GM23338 (cell line): Measurements from ENCODE around the gene SLC4A3. TPM values are rescaled to one million over a fixed set of nuclear protein-coding genes. Genes with fewer than 3 reads are reported as not detected.

Source experiments
- ATAC-seq: fragments of 200-7000 bp; cut with Tn5 transposase; 3 replicates; pipeline ENCODE4 v1.9.1; 2020
- DNase-seq: peaks from one replicate; pipeline ENCODE4 v3.0.0-alpha.2; 2015; ENCODE audit warnings: low spot score
- H2AFZ ChIP-seq: fragments of 200-600 bp; sonication (generic); 2 replicates; pipeline ENCODE4 v1.8.0; 2016; ENCODE audit warnings: antibody characterized with exemption, mild to moderate bottlenecking, moderate library complexity
- H3F3A ChIP-seq: fragments of 200-600 bp; sonication (generic); replicated peaks from 2 replicates; pipeline ENCODE4 v1.8.0; 2017; ENCODE audit warnings: antibody characterized with exemption, mixed run types, low read depth
- H3K27ac ChIP-seq: fragments of 200-600 bp; sonication (generic); 2 replicates; pipeline ENCODE4 v1.6.1; 2016; ENCODE audit warnings: low read depth
- H3K27me3 ChIP-seq: fragments of 200-600 bp; sonication (generic); 2 replicates; pipeline ENCODE4 v1.8.0; 2016; ENCODE audit warnings: mild to moderate bottlenecking, mixed run types, moderate library complexity; ENCODE audit not compliant: insufficient read depth
- H3K36me3 ChIP-seq: fragments of 200-600 bp; sonication (generic); 2 replicates; pipeline ENCODE4 v1.8.0; 2016; ENCODE audit warnings: mild to moderate bottlenecking; ENCODE audit not compliant: insufficient read depth
- H3K4me1 ChIP-seq: fragments of 200-600 bp; sonication (generic); 2 replicates; pipeline ENCODE4 v1.8.0; 2016; ENCODE audit warnings: mild to moderate bottlenecking, moderate library complexity; ENCODE audit not compliant: insufficient read depth
- H3K4me2 ChIP-seq: fragments of 200-600 bp; sonication (generic); 2 replicates; pipeline ENCODE4 v1.7.1; 2017; ENCODE audit warnings: mixed run types
- H3K4me3 ChIP-seq: fragments of 200-600 bp; sonication (generic); 2 replicates; pipeline ENCODE4 v1.6.1; 2016; ENCODE audit warnings: mixed run types
- H3K79me2 ChIP-seq: fragments of 200-600 bp; sonication (generic); replicated peaks from 2 replicates; pipeline ENCODE4 v1.8.0; 2017; ENCODE audit warnings: mild to moderate bottlenecking; ENCODE audit not compliant: insufficient read depth
- H3K9me2 ChIP-seq: fragments of 200-600 bp; sonication (generic); 2 replicates; pipeline ENCODE4 v1.8.0; 2017; ENCODE audit not compliant: insufficient read depth
- H4K20me1 ChIP-seq: fragments of 200-600 bp; sonication (generic); replicated peaks from 2 replicates; pipeline ENCODE4 v1.8.0; 2017; ENCODE audit warnings: mild to moderate bottlenecking; ENCODE audit not compliant: insufficient read depth
- H3K27ac Mint-ChIP-seq: 2 replicates; pipeline ENCODE4 v1.8.0; 2020; ENCODE audit warnings: inconsistent platforms, mild to moderate bottlenecking, moderate library complexity, mixed read lengths
- H3K27me3 Mint-ChIP-seq: 3 replicates; pipeline ENCODE4 v1.8.0; 2022; ENCODE audit warnings: low read depth, mild to moderate bottlenecking, moderate library complexity, mixed read lengths, inconsistent platforms; ENCODE audit not compliant: insufficient read depth, poor library complexity
- H3K36me3 Mint-ChIP-seq: 3 replicates; pipeline ENCODE4 v1.8.0; 2021; ENCODE audit warnings: low read depth, mild to moderate bottlenecking, inconsistent platforms, moderate library complexity, mixed read lengths
- H3K4me1 Mint-ChIP-seq: 3 replicates; pipeline ENCODE4 v1.8.0; 2020; ENCODE audit warnings: mild to moderate bottlenecking, inconsistent platforms, mixed read lengths
- H3K4me3 Mint-ChIP-seq: 3 replicates; pipeline ENCODE4 v1.8.0; 2021; ENCODE audit warnings: moderate library complexity, mild to moderate bottlenecking, inconsistent platforms, mixed read lengths
- H3K9me3 Mint-ChIP-seq: 3 replicates; pipeline ENCODE4 v1.8.0; 2020; ENCODE audit warnings: moderate library complexity, mild to moderate bottlenecking, inconsistent platforms, mixed read lengths
- EZH2 ChIP-seq: fragments of 200-600 bp; sonication (generic); IDR thresholded peaks from one replicate; pipeline ENCODE4 v1.8.0; 2017; ENCODE audit warnings: antibody characterized with exemption, mild to moderate bottlenecking, low read depth; ENCODE audit not compliant: unreplicated experiment
- EZH2phosphoT487 ChIP-seq: fragments of 200-600 bp; sonication (generic); IDR thresholded peaks from one replicate; pipeline ENCODE4 v1.8.1; 2018; ENCODE audit warnings: antibody characterized with exemption; ENCODE audit not compliant: unreplicated experiment
- JUNB ChIP-seq: IDR thresholded peaks from one replicate; pipeline ENCODE4 v1.6.1; 2016; ENCODE audit warnings: antibody characterized with exemption; ENCODE audit not compliant: unreplicated experiment
- NANOG ChIP-seq: IDR thresholded peaks from 2 replicates; pipeline ENCODE4 v1.6.1; 2016; ENCODE audit warnings: antibody characterized with exemption, borderline replicate concordance
- POLR2AphosphoS5 ChIP-seq: IDR thresholded peaks from 2 replicates; pipeline ENCODE4 v1.6.1; 2016; ENCODE audit warnings: antibody characterized with exemption, low read depth
- STAT1 ChIP-seq: IDR thresholded peaks from one replicate; pipeline ENCODE4 v1.6.1; 2016; ENCODE audit warnings: antibody characterized with exemption; ENCODE audit not compliant: unreplicated experiment
- ZNF114 ChIP-seq: fragments of 250-450 bp; sonication (Bioruptor Pico); IDR thresholded peaks from 2 replicates; pipeline ENCODE4 v1.5.0; 2020; ENCODE audit warnings: mild to moderate bottlenecking, moderate library complexity
- ZNF331 ChIP-seq: fragments of 250-450 bp; sonication (Bioruptor Pico); IDR thresholded peaks from 2 replicates; pipeline ENCODE4 v1.5.0; 2020; ENCODE audit warnings: low read depth, mild to moderate bottlenecking, moderate library complexity
- polyA plus RNA-seq: library from polyadenylated mRNA; unstranded; fragments of >200 nt; fragmentation: Nextera tagmentation; extraction: Ambion mirVana; gene quantifications from 2 replicates; pipeline ENCODE4 v1.2.1, GENCODE V29; 2016
- total RNA-seq: library from RNA; depleted of rRNA; stranded (reverse); fragments of >200 nt; shearing (Covaris generic); gene quantifications from 2 replicates; pipeline ENCODE4 v1.2.3, GENCODE V29; 2014
- TF ChIP-seq, protein P1 (sequence below), 2 experiments: fragments of 200-600 bp in 1 of 2; sonication (generic) in 1 of 2; conservative IDR thresholded peaks; 2 replicates each; pipeline versions ENCODE4 v1.5.1 to v1.6.1; 2016 to 2017; ENCODE audit warnings: antibody characterized with exemption in 2 of 2, low read depth in 2 of 2, mild to moderate bottlenecking in 2 of 2, moderate library complexity in 1 of 2
- TF ChIP-seq, protein P2 (sequence below): IDR thresholded peaks from 2 replicates; pipeline ENCODE4 v1.6.1; 2016; ENCODE audit warnings: antibody characterized with exemption
- TF ChIP-seq, protein P3 (sequence below): fragments of 250-450 bp; sonication (Bioruptor Pico); IDR thresholded peaks from 2 replicates; pipeline ENCODE4 v1.5.0; 2020; ENCODE audit warnings: mild to moderate bottlenecking, moderate library complexity

The SLC4A3 gene
- total and polyA plus RNA-seq, 2 experiments from 2014 or later = 3.6 to 6.8 TPM

DNA sequence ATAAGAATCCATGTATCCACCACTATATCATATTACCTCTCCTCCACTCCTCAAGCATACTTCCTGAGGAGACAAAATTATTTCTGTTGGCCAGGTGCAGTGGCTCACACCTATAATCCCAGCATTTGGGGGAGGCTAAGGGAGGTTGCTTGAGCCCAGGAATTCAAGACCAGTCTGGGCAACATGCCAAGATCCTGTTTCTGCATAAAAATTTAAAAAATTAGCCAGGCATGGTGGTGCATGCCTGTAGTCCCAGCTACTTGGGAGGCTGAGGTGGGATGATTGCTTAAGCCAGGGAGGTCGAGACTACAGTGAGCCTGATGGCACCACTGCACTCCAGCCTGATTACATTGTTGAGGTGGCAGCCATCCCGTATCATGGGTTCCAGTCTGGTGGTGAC, 46.1 kb upstream of the SLC4A3 start (continued):
- TF ChIP-seq, protein P1, sequence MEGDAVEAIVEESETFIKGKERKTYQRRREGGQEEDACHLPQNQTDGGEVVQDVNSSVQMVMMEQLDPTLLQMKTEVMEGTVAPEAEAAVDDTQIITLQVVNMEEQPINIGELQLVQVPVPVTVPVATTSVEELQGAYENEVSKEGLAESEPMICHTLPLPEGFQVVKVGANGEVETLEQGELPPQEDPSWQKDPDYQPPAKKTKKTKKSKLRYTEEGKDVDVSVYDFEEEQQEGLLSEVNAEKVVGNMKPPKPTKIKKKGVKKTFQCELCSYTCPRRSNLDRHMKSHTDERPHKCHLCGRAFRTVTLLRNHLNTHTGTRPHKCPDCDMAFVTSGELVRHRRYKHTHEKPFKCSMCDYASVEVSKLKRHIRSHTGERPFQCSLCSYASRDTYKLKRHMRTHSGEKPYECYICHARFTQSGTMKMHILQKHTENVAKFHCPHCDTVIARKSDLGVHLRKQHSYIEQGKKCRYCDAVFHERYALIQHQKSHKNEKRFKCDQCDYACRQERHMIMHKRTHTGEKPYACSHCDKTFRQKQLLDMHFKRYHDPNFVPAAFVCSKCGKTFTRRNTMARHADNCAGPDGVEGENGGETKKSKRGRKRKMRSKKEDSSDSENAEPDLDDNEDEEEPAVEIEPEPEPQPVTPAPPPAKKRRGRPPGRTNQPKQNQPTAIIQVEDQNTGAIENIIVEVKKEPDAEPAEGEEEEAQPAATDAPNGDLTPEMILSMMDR (conservative IDR thresholded peaks at IDR 0.05; ENCODE audit: low read depth in 2 of 2) = no peak
- TF ChIP-seq ZNF114 (CRISPR knock-in tag) = no peak
- TF ChIP-seq, protein P2, sequence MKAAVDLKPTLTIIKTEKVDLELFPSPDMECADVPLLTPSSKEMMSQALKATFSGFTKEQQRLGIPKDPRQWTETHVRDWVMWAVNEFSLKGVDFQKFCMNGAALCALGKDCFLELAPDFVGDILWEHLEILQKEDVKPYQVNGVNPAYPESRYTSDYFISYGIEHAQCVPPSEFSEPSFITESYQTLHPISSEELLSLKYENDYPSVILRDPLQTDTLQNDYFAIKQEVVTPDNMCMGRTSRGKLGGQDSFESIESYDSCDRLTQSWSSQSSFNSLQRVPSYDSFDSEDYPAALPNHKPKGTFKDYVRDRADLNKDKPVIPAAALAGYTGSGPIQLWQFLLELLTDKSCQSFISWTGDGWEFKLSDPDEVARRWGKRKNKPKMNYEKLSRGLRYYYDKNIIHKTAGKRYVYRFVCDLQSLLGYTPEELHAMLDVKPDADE = no peak
- no peak for TF ChIP-seq NANOG
- TF ChIP-seq ZNF331 (CRISPR knock-in tag) = no peak
- no peak for TF ChIP-seq POLR2AphosphoS5

DNA sequence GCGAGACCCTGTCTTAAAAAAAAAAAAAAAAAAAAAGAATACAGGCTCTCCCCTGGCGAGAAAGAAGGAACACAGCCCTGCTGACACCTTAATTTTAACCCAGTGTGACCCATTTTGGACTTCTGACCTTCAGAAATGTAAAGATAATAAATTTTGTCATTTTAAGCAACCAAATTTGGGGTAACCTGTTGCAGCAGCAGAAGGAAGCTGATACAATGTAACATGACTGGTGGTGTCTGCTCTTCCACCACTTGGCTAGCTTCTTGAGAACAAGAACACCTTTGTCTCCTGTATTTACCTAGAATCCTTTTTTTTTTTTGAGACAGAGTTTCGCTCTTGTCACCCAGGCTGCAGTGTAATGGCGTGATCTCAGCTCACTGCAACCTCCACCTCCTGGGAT, 36.3 kb upstream of the SLC4A3 start:
- Mint-ChIP-seq H3K4me1 (peaks cover 9% of the 10 kb centered on the region), H3K27ac (no peak overlapping the region), H3K27me3 (peaks cover 3% of the 10 kb centered on the region), H3K9me3 (no peaks in the 10 kb centered on the region; the same call in 2 of the 3 replicates), H3K4me3 (no peak overlapping the region), H3K36me3 (no peaks in the 10 kb centered on the region)
- DNase-seq (no peak), ATAC-seq (no peak)
- Histone ChIP-seq H2AFZ (no peak overlapping the region), H3K4me1 (peaks cover 12% of the 10 kb centered on the region), H3K9me2 (no peaks in the 10 kb centered on the region), H3K4me3 (no peak overlapping the region), H3K27me3 (peaks cover 8% of the 10 kb centered on the region; the same call in 1 of the 2 replicates), H4K20me1 (no peaks in the 10 kb centered on the region), H3K4me2 (no peak overlapping the region), H3K36me3 (no peaks in the 10 kb centered on the region), H3K79me2 (no peaks in the 10 kb centered on the region), H3F3A (peaks cover 4% of the 10 kb centered on the region), H3K27ac (no peak overlapping the region)
- TF ChIP-seq, protein P2 = no peak
- TF ChIP-seq EZH2phosphoT487 (no peak), STAT1 (no peak), ZNF331 (CRISPR knock-in tag) (no peak), NANOG (no peak), EZH2 (no peak), ZNF114 (CRISPR knock-in tag) (no peak), JUNB (no peak)
- TF ChIP-seq, protein P3, sequence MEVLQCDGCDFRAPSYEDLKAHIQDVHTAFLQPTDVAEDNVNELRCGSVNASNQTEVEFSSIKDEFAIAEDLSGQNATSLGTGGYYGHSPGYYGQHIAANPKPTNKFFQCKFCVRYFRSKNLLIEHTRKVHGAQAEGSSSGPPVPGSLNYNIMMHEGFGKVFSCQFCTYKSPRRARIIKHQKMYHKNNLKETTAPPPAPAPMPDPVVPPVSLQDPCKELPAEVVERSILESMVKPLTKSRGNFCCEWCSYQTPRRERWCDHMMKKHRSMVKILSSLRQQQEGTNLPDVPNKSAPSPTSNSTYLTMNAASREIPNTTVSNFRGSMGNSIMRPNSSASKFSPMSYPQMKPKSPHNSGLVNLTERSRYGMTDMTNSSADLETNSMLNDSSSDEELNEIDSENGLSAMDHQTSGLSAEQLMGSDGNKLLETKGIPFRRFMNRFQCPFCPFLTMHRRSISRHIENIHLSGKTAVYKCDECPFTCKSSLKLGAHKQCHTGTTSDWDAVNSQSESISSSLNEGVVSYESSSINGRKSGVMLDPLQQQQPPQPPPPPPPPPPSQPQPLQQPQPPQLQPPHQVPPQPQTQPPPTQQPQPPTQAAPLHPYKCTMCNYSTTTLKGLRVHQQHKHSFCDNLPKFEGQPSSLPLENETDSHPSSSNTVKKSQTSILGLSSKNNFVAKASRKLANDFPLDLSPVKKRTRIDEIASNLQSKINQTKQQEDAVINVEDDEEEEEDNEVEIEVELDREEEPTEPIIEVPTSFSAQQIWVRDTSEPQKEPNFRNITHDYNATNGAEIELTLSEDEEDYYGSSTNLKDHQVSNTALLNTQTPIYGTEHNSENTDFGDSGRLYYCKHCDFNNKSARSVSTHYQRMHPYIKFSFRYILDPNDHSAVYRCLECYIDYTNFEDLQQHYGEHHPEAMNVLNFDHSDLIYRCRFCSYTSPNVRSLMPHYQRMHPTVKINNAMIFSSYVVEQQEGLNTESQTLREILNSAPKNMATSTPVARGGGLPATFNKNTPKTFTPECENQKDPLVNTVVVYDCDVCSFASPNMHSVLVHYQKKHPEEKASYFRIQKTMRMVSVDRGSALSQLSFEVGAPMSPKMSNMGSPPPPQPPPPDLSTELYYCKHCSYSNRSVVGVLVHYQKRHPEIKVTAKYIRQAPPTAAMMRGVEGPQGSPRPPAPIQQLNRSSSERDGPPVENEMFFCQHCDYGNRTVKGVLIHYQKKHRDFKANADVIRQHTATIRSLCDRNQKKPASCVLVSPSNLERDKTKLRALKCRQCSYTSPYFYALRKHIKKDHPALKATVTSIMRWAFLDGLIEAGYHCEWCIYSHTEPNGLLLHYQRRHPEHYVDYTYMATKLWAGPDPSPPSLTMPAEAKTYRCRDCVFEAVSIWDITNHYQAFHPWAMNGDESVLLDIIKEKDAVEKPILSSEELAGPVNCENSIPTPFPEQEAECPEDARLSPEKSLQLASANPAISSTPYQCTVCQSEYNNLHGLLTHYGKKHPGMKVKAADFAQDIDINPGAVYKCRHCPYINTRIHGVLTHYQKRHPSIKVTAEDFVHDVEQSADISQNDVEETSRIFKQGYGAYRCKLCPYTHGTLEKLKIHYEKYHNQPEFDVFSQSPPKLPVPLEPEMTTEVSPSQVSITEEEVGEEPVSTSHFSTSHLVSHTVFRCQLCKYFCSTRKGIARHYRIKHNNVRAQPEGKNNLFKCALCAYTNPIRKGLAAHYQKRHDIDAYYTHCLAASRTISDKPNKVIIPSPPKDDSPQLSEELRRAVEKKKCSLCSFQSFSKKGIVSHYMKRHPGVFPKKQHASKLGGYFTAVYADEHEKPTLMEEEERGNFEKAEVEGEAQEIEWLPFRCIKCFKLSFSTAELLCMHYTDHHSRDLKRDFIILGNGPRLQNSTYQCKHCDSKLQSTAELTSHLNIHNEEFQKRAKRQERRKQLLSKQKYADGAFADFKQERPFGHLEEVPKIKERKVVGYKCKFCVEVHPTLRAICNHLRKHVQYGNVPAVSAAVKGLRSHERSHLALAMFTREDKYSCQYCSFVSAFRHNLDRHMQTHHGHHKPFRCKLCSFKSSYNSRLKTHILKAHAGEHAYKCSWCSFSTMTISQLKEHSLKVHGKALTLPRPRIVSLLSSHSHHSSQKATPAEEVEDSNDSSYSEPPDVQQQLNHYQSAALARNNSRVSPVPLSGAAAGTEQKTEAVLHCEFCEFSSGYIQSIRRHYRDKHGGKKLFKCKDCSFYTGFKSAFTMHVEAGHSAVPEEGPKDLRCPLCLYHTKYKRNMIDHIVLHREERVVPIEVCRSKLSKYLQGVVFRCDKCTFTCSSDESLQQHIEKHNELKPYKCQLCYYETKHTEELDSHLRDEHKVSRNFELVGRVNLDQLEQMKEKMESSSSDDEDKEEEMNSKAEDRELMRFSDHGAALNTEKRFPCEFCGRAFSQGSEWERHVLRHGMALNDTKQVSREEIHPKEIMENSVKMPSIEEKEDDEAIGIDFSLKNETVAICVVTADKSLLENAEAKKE (CRISPR knock-in tag) = no peak
